ENCODE data around the gene U2AF2. TPM values are rescaled to one million over a fixed set of nuclear protein-coding genes. Genes with fewer than 3 reads are reported as not detected.
A peak's percentile ranks its signal among the peaks of the same experiment; 100 is the strongest.

The U2AF2 gene
- total RNA-seq, 4 donors from 2014 or later = 68.4 to 115 (median 85.7) TPM

DNA sequence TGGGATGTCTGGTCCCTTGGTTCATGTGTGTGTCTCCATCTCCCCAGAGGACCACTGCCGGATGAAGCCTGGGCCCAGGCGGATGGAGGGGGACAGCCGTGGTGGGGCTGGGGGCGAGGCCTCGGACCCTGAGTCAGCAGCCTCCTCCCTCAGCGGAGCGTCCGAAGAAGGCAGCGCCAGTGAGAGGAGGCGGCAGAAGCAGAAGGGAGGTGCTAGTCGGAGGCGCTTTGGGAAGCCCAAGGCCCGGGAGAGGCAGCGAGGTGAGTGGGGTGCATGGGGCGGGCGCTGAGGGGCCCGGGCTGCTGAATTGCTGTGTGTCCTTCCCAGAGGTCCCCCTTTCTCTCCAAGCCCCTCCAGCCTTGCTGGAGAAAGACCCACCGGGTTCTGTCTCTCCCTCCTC is 3.6 kb upstream of the U2AF2 start:
- peaks cover 29 to 30% of the 10 kb centered on the region in 2 donors for H3K4me1 ChIP-seq
- TF ChIP-seq CTCF (IDR thresholded peaks at IDR 0.05) = no peak
- no peak for TF ChIP-seq POLR2A (IDR thresholded peaks at IDR 0.05)

GRCh38 chr19:55652311-55653128 is 2.3 kb upstream of the U2AF2 start:
- Histone ChIP-seq H3K36me3 (no peaks in the 10 kb centered on the region), H3K27me3 (no peaks in the 10 kb centered on the region), H3K4me1 (peaks cover 34 to 36% of the 10 kb centered on the region in 2 donors), H3K4me3 (replicated peaks in 1 of 3) (no peak overlapping the region), H3K27ac (no peak overlapping the region), H3K9me3 (no peaks in the 10 kb centered on the region)
- no peak for TF ChIP-seq POLR2A (IDR thresholded peaks at IDR 0.05)
- TF ChIP-seq CTCF (IDR thresholded peaks at IDR 0.05) = no peak
- DNase-seq = peak in 1 of 2 donors; percentile 38
- intact Hi-C loops (cut with DNase I) = loop anchor here (10.0 kb wide), 1 partner anchor 268 kb away; the partner anchor contains the start of genes RPL28 and TMEM238
- 73 to 76% methylated on average over 55 to 62 of the region's 71 CpGs for WGBS, 2 donors

More for the DNA sequence above, 3.6 kb upstream of the U2AF2 start:
- no peaks in the 10 kb centered on the region for H3K27me3 ChIP-seq
- no peaks in the 10 kb centered on the region for H3K36me3 ChIP-seq
- 87 to 92% methylated on average over 18 of the region's 18 CpGs for WGBS, 2 donors
- no peak overlapping the region for H3K27ac ChIP-seq
- no peak for DNase-seq
- intact Hi-C loops (cut with DNase I) = loop anchor here (10.0 kb wide), 1 partner anchor 266 kb away; the partner anchor contains the start of genes RPL28 and TMEM238
- no peak overlapping the region for H3K4me3 ChIP-seq (replicated peaks in 1 of 3)
- H3K9me3 ChIP-seq = no peaks in the 10 kb centered on the region

- WGBS, 2 donors = 0% methylated on average over 30 to 57 of the region's 57 CpGs
- peak overlapping the region; percentile 94 to 99 (median 96) for H3K27ac ChIP-seq
- H3K9me3 ChIP-seq = no peaks in the 10 kb centered on the region
- H3K36me3 ChIP-seq = no peaks in the 10 kb centered on the region
- no peaks in the 10 kb centered on the region for H3K27me3 ChIP-seq
- DNase-seq = peak; percentile 98 to 99
- peaks cover 42 to 43% of the 10 kb centered on the region in 2 donors for H3K4me1 ChIP-seq
- TF ChIP-seq POLR2A (IDR thresholded peaks at IDR 0.05) (peak; percentile 78 to 88), CTCF (IDR thresholded peaks at IDR 0.05) (peak; percentile 96 to 100 (median 100))
- H3K4me3 ChIP-seq (replicated peaks in 1 of 3) = peak overlapping the region in 2 of 3 donors; percentile 27 to 76
- intact Hi-C loops (cut with DNase I) = loop anchor here (10.0 kb wide), 1 partner anchor 269 kb away; the partner anchor contains the start of genes RPL28 and TMEM238
Measured at GRCh38 chr19:55653651-55654322, 1.0 kb upstream of the U2AF2 start.

DNA sequence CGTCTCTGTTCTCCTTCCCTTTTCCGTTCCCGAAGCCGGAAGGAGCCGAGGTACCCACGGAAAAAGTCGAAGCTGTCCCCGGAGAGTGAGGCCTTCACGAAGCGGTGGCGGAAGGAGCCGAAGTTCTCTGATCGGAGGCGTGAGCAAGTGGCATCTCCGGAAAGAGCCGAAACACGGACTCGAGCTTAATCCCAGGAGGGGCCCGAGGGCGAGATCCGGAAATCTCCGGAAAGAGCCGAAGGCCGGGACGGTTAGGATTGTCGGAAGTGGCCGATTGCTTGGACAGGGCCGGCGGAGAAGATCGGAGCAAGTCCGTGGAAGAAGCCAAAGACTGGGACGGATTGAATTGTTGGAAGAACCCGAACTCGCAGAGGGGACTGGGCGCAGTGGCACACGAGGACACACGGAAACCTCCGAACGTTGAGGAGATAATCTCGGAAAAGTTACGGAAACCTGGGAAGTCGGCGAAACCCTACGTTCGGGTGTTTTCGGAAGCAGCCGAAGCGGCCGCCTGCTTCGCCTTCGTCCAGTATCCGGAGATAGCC is 440 bp upstream of the U2AF2 start:
- WGBS, 2 donors = 0 to 1% methylated on average over 36 to 42 of the region's 52 CpGs
- no peaks in the 10 kb centered on the region for H3K9me3 ChIP-seq
- H3K4me3 ChIP-seq (replicated peaks in 1 of 3) = peak overlapping the region in 2 of 3 donors; percentile 27 to 76
- peaks cover 0 to under 1% of the 10 kb centered on the region in 2 donors for H3K36me3 ChIP-seq
- TF ChIP-seq POLR2A (IDR thresholded peaks at IDR 0.05) (no peak), CTCF (IDR thresholded peaks at IDR 0.05) (no peak)
- peak; percentile 100 for DNase-seq
- H3K27ac ChIP-seq = peak overlapping the region; percentile 94 to 99 (median 96)
- intact Hi-C loops (cut with DNase I) = loop anchor here (10.0 kb wide), 1 partner anchor 270 kb away; the partner anchor contains the start of genes RPL28 and TMEM238
- peaks cover 37 to 42% of the 10 kb centered on the region in 2 donors for H3K4me1 ChIP-seq
- no peaks in the 10 kb centered on the region for H3K27me3 ChIP-seq
